Smooth muscle cell (in vitro differentiated cells): ENCODE results near the gene FBXL16. TPM values are rescaled to one million over a fixed set of nuclear protein-coding genes. Genes with fewer than 3 reads are reported as not detected.
A peak's percentile ranks its signal among the peaks of the same experiment; 100 is the strongest.
"Not testable (repeated sequence)": the region's sequence is repeated elsewhere in the genome, so short reads cannot be mapped to it uniquely, and the experiment has no call there.

Experiments
- DNase-seq: peaks from one replicate; lab custom pipeline; 2025; ENCODE audit not compliant: unreplicated experiment; lab: John Stamatoyannopoulos, UW
- H2AFZ ChIP-seq: fragments of 200-600 bp; sonication (generic); 2 replicates; pipeline ENCODE4 v1.6.0; 2016; ENCODE audit warnings: antibody characterized with exemption, low read depth, mild to moderate bottlenecking
- H3F3A ChIP-seq: fragments of 200-600 bp; sonication (generic); 2 replicates; pipeline ENCODE4 v1.6.0; 2017; ENCODE audit warnings: antibody characterized with exemption, low read depth
- H3K27ac ChIP-seq: fragments of 200-600 bp; sonication (generic); 2 replicates; pipeline ENCODE4 v1.5.1; 2016; ENCODE audit warnings: low read depth, mild to moderate bottlenecking
- H3K27me3 ChIP-seq: fragments of 200-600 bp; sonication (generic); 2 replicates; pipeline ENCODE4 v1.6.1; 2016; ENCODE audit warnings: low read depth, mild to moderate bottlenecking
- H3K36me3 ChIP-seq: fragments of 200-600 bp; sonication (generic); 2 replicates; pipeline ENCODE4 v1.5.1; 2016; ENCODE audit warnings: low read depth
- H3K4me1 ChIP-seq: fragments of 200-600 bp; sonication (generic); 2 replicates; pipeline ENCODE4 v1.5.1; 2016; ENCODE audit warnings: low read depth
- H3K4me2 ChIP-seq: fragments of 200-600 bp; sonication (generic); 2 replicates; pipeline ENCODE4 v1.6.0; 2016; ENCODE audit warnings: mild to moderate bottlenecking
- H3K4me3 ChIP-seq: fragments of 200-600 bp; sonication (generic); 2 replicates; pipeline ENCODE4 v1.5.1; 2016; ENCODE audit warnings: mild to moderate bottlenecking
- H3K79me2 ChIP-seq: fragments of 200-600 bp; sonication (generic); 2 replicates; pipeline ENCODE4 v1.6.0; 2016; ENCODE audit warnings: low read depth, mild to moderate bottlenecking
- H3K9ac ChIP-seq: fragments of 200-600 bp; sonication (generic); 2 replicates; pipeline ENCODE4 v1.6.0; 2016; ENCODE audit warnings: low read depth
- H3K9me3 ChIP-seq: fragments of 200-600 bp; sonication (generic); replicated peaks from 2 replicates; pipeline ENCODE4 v1.5.1; 2016; ENCODE audit warnings: low read depth
- H4K20me1 ChIP-seq: fragments of 200-600 bp; sonication (generic); 2 replicates; pipeline ENCODE4 v1.6.0; 2016; ENCODE audit warnings: low read depth
- WGBS: methylation state at CpG from one replicate; pipeline ENCODE4 v1.1.7; 2016; ENCODE audit warnings: low lambda C conversion rate; 5-methylcytosine and 5-hydroxymethylcytosine counted together
- polyA plus RNA-seq: library from polyadenylated mRNA; unstranded; fragments of >200 nt; fragmentation: Nextera tagmentation; extraction: Ambion mirVana; gene quantifications from 2 replicates; pipeline ENCODE4 v1.2.1, GENCODE V29; 2016
- total RNA-seq: library from RNA; depleted of rRNA; stranded (reverse); fragments of >200 nt; gene quantifications from 2 replicates; pipeline ENCODE4 v1.2.3, GENCODE V29; 2014
- TF ChIP-seq, protein P1 (sequence below): fragments of 200-600 bp; sonication (generic); IDR thresholded peaks from 2 replicates; pipeline ENCODE4 v1.5.1; 2017; ENCODE audit warnings: borderline replicate concordance, mild to moderate bottlenecking, antibody characterized with exemption; ENCODE audit not compliant: insufficient read depth, poor library complexity, severe bottlenecking

FBXL16 gene
- total and polyA plus RNA-seq, 2 experiments from 2014 or later, result 0.17 to 0.76 TPM

DNA sequence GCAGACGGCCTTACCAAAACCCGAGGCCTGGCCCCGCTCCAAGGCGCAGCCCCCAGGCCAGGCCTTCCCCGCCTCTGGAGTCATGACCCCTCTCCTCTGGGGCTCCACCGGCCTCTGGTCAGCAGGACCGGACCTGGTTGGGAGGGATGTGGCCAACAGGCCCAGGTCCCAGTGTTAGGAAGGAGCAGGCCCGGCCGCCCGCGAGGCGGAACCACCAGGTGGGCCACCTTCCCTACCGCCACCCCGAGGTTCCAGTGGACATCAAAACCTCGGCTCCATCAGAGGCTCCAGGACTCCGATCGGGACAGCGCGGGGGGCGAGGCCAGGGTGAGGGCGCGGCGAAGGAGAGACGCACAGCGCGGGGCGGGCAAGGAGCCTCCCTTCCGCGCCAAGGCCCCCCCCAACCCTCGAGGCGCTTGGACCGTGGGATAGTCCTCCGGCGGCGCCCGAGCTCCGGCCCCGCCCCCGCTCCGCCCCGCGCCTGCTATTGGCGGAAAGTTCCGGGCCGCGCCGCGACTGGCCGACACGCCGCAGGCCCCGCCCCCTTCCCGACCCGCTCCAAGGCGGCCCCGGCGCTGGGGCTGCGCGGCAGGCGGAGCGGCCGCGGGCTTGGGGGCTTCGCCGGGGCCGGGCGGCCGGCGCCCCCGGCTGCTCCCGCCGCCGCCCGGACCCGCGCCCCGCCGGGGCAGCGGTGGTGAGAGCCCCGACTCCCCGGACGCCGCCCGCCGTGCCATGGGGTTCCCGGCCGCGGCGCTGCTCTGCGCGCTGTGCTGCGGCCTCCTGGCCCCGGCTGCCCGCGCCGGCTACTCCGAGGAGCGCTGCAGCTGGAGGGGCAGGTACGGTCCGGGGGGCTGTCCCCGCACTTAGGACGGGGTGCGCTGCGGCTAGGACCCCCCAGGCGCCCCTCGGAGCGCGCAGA lies 9.2 kb upstream of the FBXL16 start, which contains the start of gene METRN:
TSS of gene METRN (plus strand) at position 561 of the 919 bp plus-strand sequence. CDS start at position 733, 172 bp downstream.
- peak within 1 kb of the TSS; percentile 99 for H3K4me2 ChIP-seq
- no peaks in the 10 kb centered on the region for H3F3A ChIP-seq
- peaks cover 13% of the 10 kb centered on the region for H3K4me1 ChIP-seq
- TF ChIP-seq, protein P1, sequence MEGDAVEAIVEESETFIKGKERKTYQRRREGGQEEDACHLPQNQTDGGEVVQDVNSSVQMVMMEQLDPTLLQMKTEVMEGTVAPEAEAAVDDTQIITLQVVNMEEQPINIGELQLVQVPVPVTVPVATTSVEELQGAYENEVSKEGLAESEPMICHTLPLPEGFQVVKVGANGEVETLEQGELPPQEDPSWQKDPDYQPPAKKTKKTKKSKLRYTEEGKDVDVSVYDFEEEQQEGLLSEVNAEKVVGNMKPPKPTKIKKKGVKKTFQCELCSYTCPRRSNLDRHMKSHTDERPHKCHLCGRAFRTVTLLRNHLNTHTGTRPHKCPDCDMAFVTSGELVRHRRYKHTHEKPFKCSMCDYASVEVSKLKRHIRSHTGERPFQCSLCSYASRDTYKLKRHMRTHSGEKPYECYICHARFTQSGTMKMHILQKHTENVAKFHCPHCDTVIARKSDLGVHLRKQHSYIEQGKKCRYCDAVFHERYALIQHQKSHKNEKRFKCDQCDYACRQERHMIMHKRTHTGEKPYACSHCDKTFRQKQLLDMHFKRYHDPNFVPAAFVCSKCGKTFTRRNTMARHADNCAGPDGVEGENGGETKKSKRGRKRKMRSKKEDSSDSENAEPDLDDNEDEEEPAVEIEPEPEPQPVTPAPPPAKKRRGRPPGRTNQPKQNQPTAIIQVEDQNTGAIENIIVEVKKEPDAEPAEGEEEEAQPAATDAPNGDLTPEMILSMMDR, result no peak
- H2AFZ ChIP-seq, result no peak within 1 kb of the TSS
- peak; percentile 77 for DNase-seq
- peak within 1 kb of the TSS; percentile 61 for H3K4me3 ChIP-seq
- 21% methylated on average over 51 of the region's 108 CpGs for WGBS
- no peaks in the 10 kb centered on the region for H3K79me2 ChIP-seq
- no peaks in the 10 kb centered on the region for H3K36me3 ChIP-seq
- no peak within 1 kb of the TSS for H3K27ac ChIP-seq
- no peak within 1 kb of the TSS for H3K9ac ChIP-seq
- H3K9me3 ChIP-seq, result no peaks in the 10 kb centered on the region
- H3K27me3 ChIP-seq, result peaks cover 4% of the 10 kb centered on the region
- H4K20me1 ChIP-seq, result peaks cover 8% of the 10 kb centered on the region

DNA sequence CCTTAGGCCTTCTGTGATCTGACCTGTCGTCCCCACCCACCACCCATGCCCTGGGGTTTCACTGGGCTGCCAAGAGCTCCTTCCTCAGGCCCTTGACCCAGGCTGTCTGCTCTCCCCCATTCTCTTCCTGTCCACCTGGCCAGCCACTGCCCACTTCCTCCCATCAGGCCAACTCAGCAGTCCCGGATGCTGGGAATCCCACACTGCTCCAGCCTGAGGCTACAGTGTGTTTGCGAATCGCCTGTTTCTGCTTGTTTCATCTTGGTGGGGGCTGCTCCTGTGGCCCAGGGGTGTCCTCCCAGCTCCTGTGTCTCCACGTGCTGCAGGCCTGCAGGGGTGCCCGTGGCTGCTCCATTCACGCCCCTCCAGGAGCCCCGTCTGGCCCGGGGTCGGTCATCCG lies 8.5 kb upstream of the FBXL16 start:
- peaks cover 14% of the 10 kb centered on the region for H3K4me1 ChIP-seq
- H3K9ac ChIP-seq, result no peak overlapping the region
- TF ChIP-seq, protein P1, result no peak
- no peaks in the 10 kb centered on the region for H3K9me3 ChIP-seq
- H3K27ac ChIP-seq, result no peak overlapping the region
- H3K4me3 ChIP-seq, result no peak overlapping the region
- H3K4me2 ChIP-seq, result no peak overlapping the region
- 89% methylated on average over 11 of the region's 11 CpGs for WGBS
- DNase-seq, result no peak
- peaks cover 8% of the 10 kb centered on the region for H4K20me1 ChIP-seq
- no peaks in the 10 kb centered on the region for H3K79me2 ChIP-seq
- no peaks in the 10 kb centered on the region for H3K36me3 ChIP-seq
- H3F3A ChIP-seq, result no peaks in the 10 kb centered on the region
- no peak overlapping the region for H2AFZ ChIP-seq
- peaks cover 5% of the 10 kb centered on the region for H3K27me3 ChIP-seq

DNA sequence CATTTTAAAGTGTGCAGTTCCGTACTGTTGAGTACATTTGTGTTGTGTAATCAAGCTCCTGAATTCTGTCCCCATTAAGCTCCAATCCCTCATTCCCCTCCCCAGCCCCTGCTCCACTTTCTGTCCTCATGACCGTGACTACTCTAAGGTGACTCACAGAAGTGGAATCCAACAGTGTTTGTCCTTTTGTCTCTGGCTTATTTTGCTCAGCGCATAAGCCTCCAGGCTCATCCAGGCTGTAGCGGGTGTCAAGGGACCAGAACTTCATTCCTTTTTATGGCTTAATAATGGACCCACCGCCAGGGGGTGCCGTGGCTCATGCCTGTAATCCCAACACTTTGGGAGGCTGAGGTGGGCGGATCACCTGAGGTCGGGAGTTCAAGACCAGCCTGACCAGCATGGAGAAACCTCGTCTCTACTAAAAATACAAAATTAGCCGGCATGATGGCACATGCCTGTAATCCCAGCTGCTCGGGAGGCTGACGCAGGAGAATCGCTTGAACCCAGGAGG lies 7.2 kb upstream of the FBXL16 start:
- not testable (repeated sequence) for H3K79me2 ChIP-seq, H3K36me3 ChIP-seq, H3K9me3 ChIP-seq, H3F3A ChIP-seq, H3K9ac ChIP-seq, H3K27ac ChIP-seq, DNase-seq, H3K4me3 ChIP-seq, H3K4me2 ChIP-seq, H4K20me1 ChIP-seq, H2AFZ ChIP-seq
- H3K4me1 ChIP-seq, result peaks cover 14% of the 10 kb centered on the region
- TF ChIP-seq, protein P1, result peak; percentile 60
- 41% methylated on average over 13 of the region's 13 CpGs for WGBS
- H3K27me3 ChIP-seq, result peaks cover 18% of the 10 kb centered on the region
